ENCODE measurements around the gene SPAG9.
"Not testable (repeated sequence)": the region's sequence is repeated elsewhere in the genome, so short reads cannot be mapped to it uniquely, and the experiment has no call there.

The SPAG9 gene

GRCh38 chr17:51083981-51084380, 36.7 kb downstream of the SPAG9 start:
- no peak for DNase-seq

- not testable (repeated sequence) for DNase-seq
Observed at GRCh38 chr17:51083364-51083763, 37.3 kb downstream of the SPAG9 start.

- DNase-seq = no peak
Observed at GRCh38 chr17:51079049-51079448, 41.6 kb downstream of the SPAG9 start.

- DNase-seq = no peak
Observed at GRCh38 chr17:51078009-51078592, 42.6 kb downstream of the SPAG9 start.

GRCh38 chr17:51076821-51077220, 43.8 kb downstream of the SPAG9 start:
- no peak for DNase-seq

DNA sequence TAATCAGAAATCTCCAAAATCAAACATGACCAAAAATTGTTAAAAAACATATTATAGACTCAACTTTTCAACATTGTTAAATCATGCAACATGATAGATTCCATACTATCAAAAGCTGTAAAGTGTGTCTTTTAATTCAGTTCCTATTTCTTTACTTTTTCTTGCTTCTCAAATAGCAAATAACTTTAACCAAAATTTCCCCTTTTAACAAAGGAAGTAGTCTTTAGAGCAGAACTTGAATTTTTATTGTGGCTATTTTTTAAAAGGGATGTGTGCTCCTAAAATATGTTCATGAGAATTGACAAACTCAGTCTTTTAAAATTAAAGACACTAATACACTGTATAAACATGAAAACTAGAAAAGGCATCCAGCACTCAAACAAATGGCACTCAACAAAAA, 49.1 kb downstream of the SPAG9 start:
- DNase-seq = no peak

GRCh38 chr17:51065466-51065865, 55.2 kb downstream of the SPAG9 start:
- no peak for DNase-seq

DNA sequence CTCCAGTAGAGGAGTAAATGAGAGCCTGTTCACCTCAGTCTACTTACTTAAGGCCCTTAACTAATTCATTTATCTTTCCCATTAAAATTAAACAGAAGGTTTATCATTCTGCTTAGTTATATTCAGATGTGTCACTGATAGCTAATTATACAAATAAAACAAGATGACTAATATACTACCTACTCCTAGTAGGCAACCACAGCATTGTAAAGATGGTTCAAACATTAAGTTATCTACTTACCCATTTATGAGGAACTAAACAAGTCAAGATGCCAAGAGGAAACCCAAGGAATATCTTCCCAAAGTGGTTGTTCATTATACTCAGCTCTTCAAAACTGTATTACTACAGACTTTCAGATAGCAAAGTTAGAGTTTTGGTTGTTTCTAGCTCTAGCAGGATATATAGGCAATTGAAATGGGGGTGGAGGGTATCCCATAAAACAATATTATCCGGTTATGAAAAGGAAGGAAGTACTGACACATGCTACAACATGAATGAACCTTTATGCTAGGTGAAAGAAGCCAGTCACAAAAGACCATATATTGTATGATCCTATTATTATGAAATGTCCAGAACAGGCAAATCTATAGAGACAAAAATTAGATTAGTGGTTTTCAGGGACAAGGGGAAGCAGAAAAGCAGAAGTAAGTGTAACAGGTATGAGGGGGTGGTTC, 56.5 kb downstream of the SPAG9 start:
- DNase-seq = no peak

DNA sequence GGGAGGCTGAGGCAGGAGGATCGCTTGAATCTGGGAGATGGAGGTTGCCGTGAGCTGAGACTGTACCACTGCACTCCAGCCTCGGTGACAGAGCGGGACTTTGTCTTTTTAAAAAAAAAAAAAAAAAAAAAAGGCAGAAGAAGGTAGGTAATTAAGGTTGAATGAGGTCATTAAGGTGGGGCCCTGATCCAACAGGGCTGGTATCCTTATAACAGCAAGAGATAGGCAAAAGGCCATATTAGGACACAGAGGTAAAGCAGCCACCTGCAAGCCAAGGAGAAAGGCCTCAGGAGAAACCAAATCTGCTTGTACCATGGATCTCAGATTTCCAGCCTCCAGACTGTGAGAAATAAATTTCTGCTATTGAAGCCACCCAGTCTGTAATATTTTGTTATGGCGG, 60.3 kb downstream of the SPAG9 start:
- DNase-seq = no peak

GRCh38 chr17:51059781-51060180, 60.9 kb downstream of the SPAG9 start:
- no peak for DNase-seq

DNA sequence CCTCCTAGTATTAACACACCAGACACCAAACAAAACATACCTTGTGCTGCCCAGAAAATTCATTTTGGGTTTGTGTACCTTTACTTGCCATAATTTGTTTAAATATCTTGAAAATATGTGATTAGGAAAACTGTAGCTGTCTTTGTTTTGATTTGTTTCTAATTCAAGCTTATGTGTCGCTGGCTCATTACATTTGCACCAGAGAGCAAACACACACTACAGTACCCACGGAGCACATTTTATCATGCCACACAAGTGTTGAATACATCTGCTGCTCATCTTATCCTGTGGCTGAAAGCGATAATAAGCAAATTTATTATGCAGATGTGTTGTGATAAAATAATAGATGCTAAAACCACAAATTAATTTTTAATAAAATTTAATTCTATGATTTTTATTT, 63.1 kb downstream of the SPAG9 start:
- DNase-seq = no peak

DNA sequence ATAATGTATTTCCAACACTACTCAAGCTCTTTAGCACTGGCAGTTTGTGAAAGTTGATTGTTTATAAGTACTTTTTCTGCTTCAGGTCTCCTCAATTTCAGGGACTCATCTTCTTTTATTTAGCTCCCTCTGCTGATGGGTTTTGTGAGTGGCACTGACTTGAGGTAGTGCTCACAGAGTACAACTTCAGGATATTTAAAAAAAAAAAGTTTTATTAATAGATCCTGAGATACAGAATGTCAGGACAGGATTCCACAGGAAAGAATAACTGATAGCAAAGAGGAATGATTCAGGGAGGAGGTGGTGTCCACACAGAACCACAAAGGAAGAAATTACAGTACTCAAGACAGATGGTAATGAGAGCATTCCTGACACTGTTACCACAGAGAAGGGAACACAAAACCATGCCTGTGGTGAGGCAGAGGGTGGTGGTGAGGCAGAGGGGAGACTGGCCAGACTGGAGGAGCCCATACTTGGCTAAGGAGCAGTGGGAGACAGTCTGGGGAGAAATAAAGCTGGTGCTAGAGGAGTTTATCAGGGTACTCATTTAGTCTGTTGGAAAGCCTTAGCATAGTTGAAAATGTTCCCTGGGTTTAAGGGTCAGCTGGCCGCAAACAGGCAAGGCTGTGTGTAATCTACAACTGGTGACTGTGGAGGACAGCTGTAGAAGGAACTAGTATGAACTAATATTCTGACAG, 63.7 kb downstream of the SPAG9 start:
- DNase-seq = no peak

DNA sequence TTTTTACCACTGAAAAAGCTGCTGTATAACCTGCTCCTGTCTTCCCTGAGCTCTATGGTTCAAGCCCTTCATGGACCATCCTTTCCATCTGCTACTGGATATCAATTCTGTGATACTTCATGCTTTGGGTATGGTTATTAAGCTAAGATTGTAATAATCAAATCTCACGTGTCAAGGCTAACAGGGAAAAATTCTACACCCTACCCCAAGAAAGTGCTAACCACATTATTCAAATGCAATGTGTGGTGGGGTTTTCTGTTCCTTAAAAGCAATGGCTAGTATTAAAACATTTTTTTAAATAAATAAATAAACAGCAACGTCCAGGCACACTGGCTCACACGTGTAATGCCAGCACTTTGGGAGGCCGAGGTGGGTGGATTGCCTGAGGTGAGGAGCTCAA, 65.9 kb downstream of the SPAG9 start:
- no peak for DNase-seq

GRCh38 chr17:51052235-51052634, 68.4 kb downstream of the SPAG9 start:
- no peak for DNase-seq

GRCh38 chr17:51050291-51051033, 70.2 kb downstream of the SPAG9 start:
- no peak for DNase-seq

DNA sequence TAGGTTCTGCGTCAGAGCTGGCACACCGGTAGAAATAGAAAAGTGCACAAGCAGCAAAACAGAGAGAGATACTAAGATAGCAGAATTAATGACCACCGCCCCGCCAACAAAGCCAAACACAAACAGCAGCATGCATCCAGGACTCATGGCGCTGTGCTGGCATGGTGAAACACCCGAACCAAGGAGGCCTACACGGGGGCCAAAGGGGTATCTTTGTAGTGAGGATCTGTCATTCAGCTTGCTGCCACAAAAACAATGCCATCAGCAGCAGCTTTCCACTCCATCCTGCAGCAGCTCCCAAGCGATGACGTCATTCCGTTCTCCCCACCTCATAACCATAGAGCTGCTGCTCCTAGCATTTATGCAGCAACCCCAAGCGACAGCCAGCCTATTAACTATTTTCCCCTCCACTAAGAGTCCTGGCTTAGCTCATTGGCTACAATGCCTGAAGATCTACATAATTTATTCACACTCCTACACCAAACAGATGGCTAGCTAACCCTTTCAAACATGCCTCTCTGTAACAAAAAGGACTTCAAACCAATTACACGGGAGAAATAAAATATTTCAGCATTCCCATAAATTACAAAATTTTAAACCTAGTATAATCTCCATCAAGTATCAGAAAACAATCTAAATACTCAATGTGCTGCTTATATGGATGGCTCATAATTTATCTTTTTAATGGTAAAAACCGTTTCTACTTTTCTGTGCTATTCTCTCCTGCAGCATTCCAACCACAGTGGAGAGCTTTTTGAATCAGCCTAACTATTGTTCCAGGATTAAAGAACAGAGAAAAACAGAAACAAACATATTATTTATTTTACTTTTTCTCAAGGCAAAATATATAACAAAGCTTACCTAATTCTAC, 73.9 kb downstream of the SPAG9 start:
- DNase-seq = peak; percentile 87

DNA sequence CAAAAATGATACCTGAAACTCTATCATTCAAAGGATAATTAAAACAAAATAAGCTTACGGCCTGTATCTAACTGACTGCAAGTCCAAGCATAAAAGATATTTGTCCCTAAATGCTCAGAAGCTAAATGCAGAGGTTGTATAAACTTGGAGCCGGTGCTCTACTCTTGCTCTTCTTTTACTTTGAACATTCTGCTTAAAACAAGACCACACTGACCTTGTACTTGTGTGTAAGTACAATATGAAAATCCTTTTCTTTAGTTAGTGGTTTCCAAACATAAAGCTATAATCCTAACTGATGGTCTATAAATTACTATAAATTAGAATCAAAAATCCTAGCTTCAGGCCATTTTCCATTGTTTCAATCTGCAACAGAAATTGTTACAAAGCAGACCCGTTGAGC, 74.6 kb downstream of the SPAG9 start:
- no peak for DNase-seq

GRCh38 chr17:51045621-51046020, 75.0 kb downstream of the SPAG9 start:
- DNase-seq = no peak

- no peak for DNase-seq
Observed at GRCh38 chr17:51044976-51045375, 75.7 kb downstream of the SPAG9 start.

DNA sequence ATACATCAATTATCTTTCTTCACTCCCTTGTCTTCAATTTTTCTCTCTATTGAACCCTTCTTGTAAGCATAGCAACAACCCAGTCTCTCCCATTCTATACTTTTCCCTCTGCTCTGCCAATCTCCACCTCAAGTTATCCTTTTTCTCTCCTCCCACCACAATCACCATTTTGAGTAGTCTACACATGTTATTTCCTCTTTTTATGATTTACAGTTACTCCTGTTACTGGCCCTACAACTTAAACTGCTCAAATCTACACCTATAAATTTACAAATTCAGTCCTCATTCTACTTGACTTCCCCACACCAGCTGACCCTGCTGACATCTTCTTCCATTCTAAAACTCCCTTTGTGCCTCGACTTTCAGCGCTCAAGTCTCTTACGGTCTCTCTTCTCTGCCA, 84.6 kb downstream of the SPAG9 start:
- no peak for DNase-seq

GRCh38 chr17:51035431-51035830, 85.2 kb downstream of the SPAG9 start:
- DNase-seq = no peak

GRCh38 chr17:51034800-51035199, 85.9 kb downstream of the SPAG9 start:
- no peak for DNase-seq

DNA sequence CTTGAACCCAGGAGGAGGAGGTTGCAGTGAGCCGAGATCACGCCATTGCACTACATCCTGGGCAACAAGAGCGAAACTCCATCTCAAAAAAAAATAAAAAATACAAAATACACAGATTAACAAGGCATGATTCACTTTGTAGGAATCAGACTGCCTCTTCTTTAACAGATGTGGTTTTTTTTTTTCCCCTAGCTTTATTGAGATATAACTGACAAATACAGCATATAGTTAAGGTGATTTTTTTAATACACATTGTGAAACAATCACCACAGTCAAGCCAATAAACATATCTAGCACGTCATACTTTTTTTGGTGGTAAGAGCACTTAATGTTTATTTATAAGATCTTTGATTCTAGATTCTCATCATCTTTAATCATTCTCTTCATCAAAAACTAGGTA, 87.8 kb downstream of the SPAG9 start:
- no peak for DNase-seq

Measured in NCI-H1417 treated with DMSO at 0.1 percent for 48 hours (cell line).